ENCODE results near the gene POTEC. TPM values are rescaled to one million over a fixed set of nuclear protein-coding genes. Genes with fewer than 3 reads are reported as not detected.
"Not testable (repeated sequence)": the region's sequence is repeated elsewhere in the genome, so short reads cannot be mapped to it uniquely, and the experiment has no call there.

POTEC gene
- not detected for total RNA-seq

GRCh38 chr18:14543446-14543964 is at the start of gene POTEC:
Gene POTEC (minus strand): TSS chr18:14543600. CDS start chr18:14543146, 454 bp downstream.
- H3K36me3 ChIP-seq (ENCODE audit: control insufficient read depth in 3 of 3, insufficient read depth in 3 of 3, low read length in 3 of 3); H3K4me3 ChIP-seq (ENCODE audit: low read length in 3 of 3); H3K9ac ChIP-seq (ENCODE audit: low read depth in 1 of 3, low read length in 3 of 3); H3K27me3 ChIP-seq (ENCODE audit: control insufficient read depth in 3 of 3, insufficient read depth in 3 of 3, low read length in 3 of 3); H3K4me1 ChIP-seq (ENCODE audit: control insufficient read depth in 3 of 3, insufficient read depth in 3 of 3, low read length in 3 of 3); H3K27ac ChIP-seq (ENCODE audit: low read depth, low read length); H3K9me3 ChIP-seq (ENCODE audit: control insufficient read depth in 3 of 3, low read length in 3 of 3): not testable (repeated sequence)

DNA sequence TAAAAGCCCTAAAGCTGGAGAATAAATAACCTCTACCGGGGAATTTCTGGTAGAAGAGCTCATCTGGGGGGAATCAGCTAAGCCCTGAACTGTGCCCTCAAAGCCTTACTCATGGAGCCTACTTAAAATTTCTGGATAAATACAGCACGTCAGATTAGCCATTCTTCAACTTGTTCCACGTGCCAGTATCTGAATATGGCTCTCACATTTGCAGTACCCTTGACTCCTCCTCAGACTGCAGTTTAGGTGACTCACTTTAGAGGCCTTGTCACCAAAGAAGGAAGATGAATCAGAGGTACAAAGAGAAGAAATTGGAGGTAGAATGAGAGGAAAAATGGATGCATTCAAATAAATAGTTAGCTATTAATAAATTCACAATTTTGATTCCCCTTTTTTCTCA is 34.6 kb upstream of the POTEC start:
- Histone ChIP-seq H3K27me3 (ENCODE audit: control insufficient read depth in 3 of 3, insufficient read depth in 3 of 3, low read length in 3 of 3) (no peaks in the 10 kb centered on the region), H3K9me3 (ENCODE audit: control insufficient read depth in 3 of 3, low read length in 3 of 3) (no peaks in the 10 kb centered on the region), H3K9ac (ENCODE audit: low read depth in 1 of 3, low read length in 3 of 3) (no peak overlapping the region), H3K4me3 (ENCODE audit: low read length in 3 of 3) (no peak overlapping the region), H3K36me3 (ENCODE audit: control insufficient read depth in 3 of 3, insufficient read depth in 3 of 3, low read length in 3 of 3) (no peaks in the 10 kb centered on the region), H3K4me1 (ENCODE audit: control insufficient read depth in 3 of 3, insufficient read depth in 3 of 3, low read length in 3 of 3) (no peaks in the 10 kb centered on the region), H3K27ac (ENCODE audit: low read depth, low read length) (no peak overlapping the region)

DNA sequence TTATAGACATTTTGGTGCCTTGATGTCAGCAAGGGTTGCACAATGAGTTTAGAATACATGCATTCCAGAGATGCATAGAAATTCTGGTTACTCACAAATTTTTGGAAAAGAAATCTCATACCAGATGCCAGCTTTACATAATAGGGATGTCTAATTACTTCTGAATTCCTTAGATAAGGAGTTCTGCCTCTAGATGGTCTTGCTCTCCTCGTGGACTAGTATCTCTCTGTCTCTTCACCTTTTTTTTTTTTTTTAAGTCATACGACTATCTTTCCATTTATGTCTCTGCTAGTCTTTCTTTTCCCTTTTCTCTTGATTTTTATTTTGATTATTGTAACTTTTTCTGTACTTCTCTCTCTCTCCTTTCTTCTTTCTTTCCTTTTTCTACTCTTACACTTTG is 16.1 kb upstream of the POTEC start:
- not testable (repeated sequence) for H3K4me1 ChIP-seq (ENCODE audit: control insufficient read depth in 3 of 3, insufficient read depth in 3 of 3, low read length in 3 of 3); H3K9ac ChIP-seq (ENCODE audit: low read depth in 1 of 3, low read length in 3 of 3); H3K27ac ChIP-seq (ENCODE audit: low read depth, low read length); H3K27me3 ChIP-seq (ENCODE audit: control insufficient read depth in 3 of 3, insufficient read depth in 3 of 3, low read length in 3 of 3); H3K4me3 ChIP-seq (ENCODE audit: low read length in 3 of 3); H3K9me3 ChIP-seq (ENCODE audit: control insufficient read depth in 3 of 3, low read length in 3 of 3); H3K36me3 ChIP-seq (ENCODE audit: control insufficient read depth in 3 of 3, insufficient read depth in 3 of 3, low read length in 3 of 3)

GRCh38 chr18:14531659-14532058 is 11.7 kb downstream of the POTEC start:
- H3K4me1 ChIP-seq (ENCODE audit: control insufficient read depth in 3 of 3, insufficient read depth in 3 of 3, low read length in 3 of 3); H3K27me3 ChIP-seq (ENCODE audit: control insufficient read depth in 3 of 3, insufficient read depth in 3 of 3, low read length in 3 of 3); H3K27ac ChIP-seq (ENCODE audit: low read depth, low read length); H3K4me3 ChIP-seq (ENCODE audit: low read length in 3 of 3); H3K9me3 ChIP-seq (ENCODE audit: control insufficient read depth in 3 of 3, low read length in 3 of 3); H3K36me3 ChIP-seq (ENCODE audit: control insufficient read depth in 3 of 3, insufficient read depth in 3 of 3, low read length in 3 of 3); H3K9ac ChIP-seq (ENCODE audit: low read depth in 1 of 3, low read length in 3 of 3): not testable (repeated sequence)

DNA sequence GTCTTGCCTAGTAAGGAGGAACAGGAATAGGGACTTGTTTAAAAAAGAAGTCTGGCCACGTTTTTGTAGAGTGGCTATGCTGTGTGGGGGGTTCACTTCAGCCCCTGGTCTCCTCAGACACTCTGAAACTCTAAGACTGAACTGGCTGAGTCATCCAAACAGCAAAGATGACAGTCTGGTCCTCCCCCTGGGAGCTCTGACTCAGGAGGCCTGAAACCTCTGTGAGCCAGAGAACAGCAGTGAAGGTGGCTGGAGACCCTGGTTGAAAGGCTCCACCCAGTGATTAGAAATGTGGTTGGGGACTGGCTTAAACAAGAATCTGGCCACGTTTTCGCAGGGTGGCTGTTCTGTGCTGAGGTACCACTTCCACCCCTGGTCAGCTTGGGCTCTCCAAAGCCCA is 32.7 kb downstream of the POTEC start:
- not testable (repeated sequence) for H3K4me1 ChIP-seq (ENCODE audit: control insufficient read depth in 3 of 3, insufficient read depth in 3 of 3, low read length in 3 of 3); H3K9ac ChIP-seq (ENCODE audit: low read depth in 1 of 3, low read length in 3 of 3); H3K27ac ChIP-seq (ENCODE audit: low read depth, low read length); H3K27me3 ChIP-seq (ENCODE audit: control insufficient read depth in 3 of 3, insufficient read depth in 3 of 3, low read length in 3 of 3); H3K9me3 ChIP-seq (ENCODE audit: control insufficient read depth in 3 of 3, low read length in 3 of 3); H3K4me3 ChIP-seq (ENCODE audit: low read length in 3 of 3); H3K36me3 ChIP-seq (ENCODE audit: control insufficient read depth in 3 of 3, insufficient read depth in 3 of 3, low read length in 3 of 3)

- H3K36me3 ChIP-seq (ENCODE audit: control insufficient read depth in 3 of 3, insufficient read depth in 3 of 3, low read length in 3 of 3); H3K9me3 ChIP-seq (ENCODE audit: control insufficient read depth in 3 of 3, low read length in 3 of 3); H3K4me1 ChIP-seq (ENCODE audit: control insufficient read depth in 3 of 3, insufficient read depth in 3 of 3, low read length in 3 of 3); H3K4me3 ChIP-seq (ENCODE audit: low read length in 3 of 3); H3K9ac ChIP-seq (ENCODE audit: low read depth in 1 of 3, low read length in 3 of 3); H3K27me3 ChIP-seq (ENCODE audit: control insufficient read depth in 3 of 3, insufficient read depth in 3 of 3, low read length in 3 of 3); H3K27ac ChIP-seq (ENCODE audit: low read depth, low read length): not testable (repeated sequence)
Measured at GRCh38 chr18:14503691-14504090, 39.7 kb downstream of the POTEC start.

GRCh38 chr18:14501894-14502293 is 41.5 kb downstream of the POTEC start:
- H3K4me1 ChIP-seq (ENCODE audit: control insufficient read depth in 3 of 3, insufficient read depth in 3 of 3, low read length in 3 of 3); H3K9me3 ChIP-seq (ENCODE audit: control insufficient read depth in 3 of 3, low read length in 3 of 3): not testable (repeated sequence)

DNA sequence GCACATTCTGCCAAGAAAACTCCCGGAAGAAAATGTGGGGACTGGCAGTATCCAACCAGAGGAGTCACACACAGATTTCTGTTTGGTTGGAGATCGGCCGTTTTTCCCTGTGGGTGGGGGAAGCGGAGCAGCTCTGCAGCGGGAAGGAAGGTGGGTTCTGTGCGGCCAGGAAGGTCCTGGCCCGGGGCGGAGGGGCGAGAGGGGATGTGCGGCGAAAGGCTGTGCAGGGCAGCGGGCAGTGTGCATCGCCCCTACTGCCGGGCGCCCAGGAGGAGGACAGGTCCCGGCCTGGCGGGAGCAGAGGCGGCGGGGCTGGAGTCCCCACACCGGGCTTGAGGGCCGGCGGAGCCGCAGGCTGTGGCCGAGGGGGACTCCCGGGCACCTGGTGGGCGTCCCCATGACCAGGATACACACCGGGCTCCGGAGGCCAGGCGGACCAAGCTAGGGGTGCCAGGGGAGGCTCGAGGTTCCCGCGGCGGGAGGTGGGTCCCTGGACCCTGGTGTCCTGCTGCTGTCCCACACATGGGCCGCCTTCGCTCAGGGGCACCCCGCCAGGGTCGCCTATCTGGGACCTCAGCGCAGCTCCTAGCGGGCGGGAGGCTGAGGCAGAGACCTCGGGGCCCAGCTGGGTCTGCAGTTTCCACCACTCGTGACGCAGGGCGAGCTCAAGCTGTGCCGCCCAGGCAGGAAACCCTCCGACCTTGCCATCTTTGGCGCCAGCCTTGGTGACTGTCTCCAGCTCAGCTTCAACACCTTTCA is 54.0 kb downstream of the POTEC start:
- H3K4me1 ChIP-seq (ENCODE audit: control insufficient read depth in 3 of 3, insufficient read depth in 3 of 3, low read length in 3 of 3); H3K9ac ChIP-seq (ENCODE audit: low read depth in 1 of 3, low read length in 3 of 3); H3K9me3 ChIP-seq (ENCODE audit: control insufficient read depth in 3 of 3, low read length in 3 of 3); H3K27ac ChIP-seq (ENCODE audit: low read depth, low read length); H3K4me3 ChIP-seq (ENCODE audit: low read length in 3 of 3); H3K27me3 ChIP-seq (ENCODE audit: control insufficient read depth in 3 of 3, insufficient read depth in 3 of 3, low read length in 3 of 3); H3K36me3 ChIP-seq (ENCODE audit: control insufficient read depth in 3 of 3, insufficient read depth in 3 of 3, low read length in 3 of 3): not testable (repeated sequence)

More at GRCh38 chr18:14501894-14502293, 41.5 kb downstream of the POTEC start:
- not testable (repeated sequence) for H3K36me3 ChIP-seq (ENCODE audit: control insufficient read depth in 3 of 3, insufficient read depth in 3 of 3, low read length in 3 of 3); H3K4me3 ChIP-seq (ENCODE audit: low read length in 3 of 3); H3K9ac ChIP-seq (ENCODE audit: low read depth in 1 of 3, low read length in 3 of 3); H3K27me3 ChIP-seq (ENCODE audit: control insufficient read depth in 3 of 3, insufficient read depth in 3 of 3, low read length in 3 of 3); H3K27ac ChIP-seq (ENCODE audit: low read depth, low read length)

DNA sequence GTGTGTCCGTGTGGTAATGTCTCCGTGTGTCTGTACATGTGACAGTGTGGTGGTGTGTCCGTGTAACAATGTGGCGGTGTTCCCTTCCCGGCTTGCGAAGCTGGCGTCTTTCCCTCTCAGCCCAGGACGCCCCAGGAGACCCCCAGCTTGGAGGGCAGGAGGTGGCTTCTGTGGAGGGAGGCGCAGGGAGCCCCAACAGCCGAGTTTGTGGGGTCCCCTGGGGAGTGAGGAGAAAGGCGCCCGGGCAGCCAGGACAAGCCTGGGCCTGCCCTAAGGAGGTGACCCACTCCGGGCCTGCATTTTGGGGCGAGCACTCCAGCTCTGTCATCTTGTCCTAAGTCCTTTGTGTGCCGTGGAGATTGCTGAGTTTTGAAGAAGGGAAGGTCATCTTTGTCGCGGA is 54.6 kb downstream of the POTEC start:
- not testable (repeated sequence) for H3K27ac ChIP-seq (ENCODE audit: low read depth, low read length); H3K4me3 ChIP-seq (ENCODE audit: low read length in 3 of 3); H3K9ac ChIP-seq (ENCODE audit: low read depth in 1 of 3, low read length in 3 of 3); H3K9me3 ChIP-seq (ENCODE audit: control insufficient read depth in 3 of 3, low read length in 3 of 3); H3K27me3 ChIP-seq (ENCODE audit: control insufficient read depth in 3 of 3, insufficient read depth in 3 of 3, low read length in 3 of 3); H3K4me1 ChIP-seq (ENCODE audit: control insufficient read depth in 3 of 3, insufficient read depth in 3 of 3, low read length in 3 of 3); H3K36me3 ChIP-seq (ENCODE audit: control insufficient read depth in 3 of 3, insufficient read depth in 3 of 3, low read length in 3 of 3)

DNA sequence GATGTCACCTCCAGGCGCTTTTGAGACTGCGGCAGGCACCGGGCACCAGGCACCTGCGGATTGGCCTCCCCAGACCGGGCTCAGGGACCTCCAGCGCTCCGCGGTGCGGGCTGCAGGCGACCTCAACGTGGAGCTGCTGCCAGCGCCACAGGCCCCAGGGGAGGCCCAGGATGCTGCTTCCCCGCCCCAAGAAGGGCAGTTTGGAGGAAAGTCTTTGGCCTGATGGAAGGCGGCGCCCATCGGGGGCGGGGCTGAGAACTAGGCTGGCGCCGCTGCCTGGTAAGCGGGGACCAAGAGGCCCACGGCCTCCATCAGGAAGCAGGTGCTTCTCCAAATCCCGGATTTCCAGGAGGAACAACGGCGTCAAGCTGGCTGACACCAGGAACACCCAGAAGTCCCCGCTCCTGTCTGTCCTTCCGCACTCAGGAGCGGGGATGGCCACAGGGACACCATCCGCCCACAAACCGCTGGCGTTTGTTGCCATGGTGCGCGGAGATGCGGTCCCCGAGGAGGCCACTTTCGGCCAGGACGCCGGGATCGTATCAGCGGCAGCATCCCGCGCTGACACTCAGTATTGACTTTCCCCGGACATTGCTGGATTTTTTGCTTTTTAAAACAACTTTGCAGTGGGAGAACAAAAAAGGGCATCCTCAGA is 56.3 kb downstream of the POTEC start:
- H3K9ac ChIP-seq (ENCODE audit: low read depth in 1 of 3, low read length in 3 of 3); H3K4me1 ChIP-seq (ENCODE audit: control insufficient read depth in 3 of 3, insufficient read depth in 3 of 3, low read length in 3 of 3); H3K36me3 ChIP-seq (ENCODE audit: control insufficient read depth in 3 of 3, insufficient read depth in 3 of 3, low read length in 3 of 3); H3K27me3 ChIP-seq (ENCODE audit: control insufficient read depth in 3 of 3, insufficient read depth in 3 of 3, low read length in 3 of 3); H3K4me3 ChIP-seq (ENCODE audit: low read length in 3 of 3); H3K9me3 ChIP-seq (ENCODE audit: control insufficient read depth in 3 of 3, low read length in 3 of 3); H3K27ac ChIP-seq (ENCODE audit: low read depth, low read length): not testable (repeated sequence)
